Lower lobe of right lung (tissue), 2 donors: ENCODE data around the gene FAM107B. TPM values are rescaled to one million over a fixed set of nuclear protein-coding genes. Genes with fewer than 3 reads are reported as not detected.
"Not testable (repeated sequence)": the region's sequence is repeated elsewhere in the genome, so short reads cannot be mapped to it uniquely, and the experiment has no call there.

Experiments
- ATAC-seq, 2 donors: fragments of 200-7000 bp; cut with Tn5 transposase; one replicate each; pipeline ENCODE4 v1.9.1; 2020 to 2022; ENCODE audit warnings: mild to moderate bottlenecking in 2 of 2, moderate library complexity in 2 of 2
- DNase-seq: peaks from one replicate; pipeline ENCODE4 v3.0.0-alpha.2; 2020
- H3K27ac ChIP-seq: fragments of 200-600 bp; one replicate; pipeline ENCODE4 v1.8.0; 2022
- H3K27me3 ChIP-seq: fragments of 200-600 bp; one replicate; pipeline ENCODE4 v1.8.0; 2022; ENCODE audit warnings: low read depth
- H3K36me3 ChIP-seq: fragments of 200-600 bp; one replicate; pipeline ENCODE4 v1.8.0; 2022; ENCODE audit warnings: mild to moderate bottlenecking
- H3K4me1 ChIP-seq: fragments of 200-600 bp; one replicate; pipeline ENCODE4 v1.8.0; 2022
- H3K4me3 ChIP-seq: fragments of 200-600 bp; one replicate; pipeline ENCODE4 v1.8.0; 2022; ENCODE audit warnings: mild to moderate bottlenecking
- H3K9me3 ChIP-seq: fragments of 200-600 bp; one replicate; pipeline ENCODE4 v1.8.0; 2022
- CTCF ChIP-seq: fragments of 200-600 bp; IDR thresholded peaks from one replicate; pipeline ENCODE4 v1.8.0; 2022; ENCODE audit warnings: antibody characterized with exemption, mild to moderate bottlenecking
- intact Hi-C: fragments of 100-400 bp; cut with DNase I; formaldehyde crosslinking; loops from one replicate; pipeline ENCODE4 v1.11.0; 2022
- total RNA-seq: library from RNA; stranded (reverse); fragmentation: NEBNext Ultra II Directional; extraction: Animal tissue kit (Norgen Biotek cat#: 25700); gene quantifications from one replicate; pipeline ENCODE4 v1.2.1, GENCODE V29; 2021
- donor health status: DM: no; HTN: yes; CAD: no; lungs with severe emphysema.

Gene FAM107B
- total RNA-seq, 1 donor from 2014 or later, result 75.4 TPM

GRCh38 chr10:14723052-14723689 lies 51.5 kb downstream of the FAM107B start:
- Histone ChIP-seq H3K36me3 (no peaks in the 10 kb centered on the region), H3K4me1 (no peaks in the 10 kb centered on the region), H3K27me3 (no peaks in the 10 kb centered on the region), H3K9me3 (no peaks in the 10 kb centered on the region), H3K4me3 (no peak overlapping the region), H3K27ac (no peak overlapping the region)
- ATAC-seq, result no peak
- DNase-seq, result no peak
- no peak for TF ChIP-seq CTCF
- intact Hi-C loops, result no loop called here

- intact Hi-C loops, result no loop called here
- H3K27ac ChIP-seq, result no peak overlapping the region
- no peak for TF ChIP-seq CTCF
- ATAC-seq, result no peak
- H3K9me3 ChIP-seq, result no peaks in the 10 kb centered on the region
- H3K4me3 ChIP-seq, result no peak overlapping the region
- H3K27me3 ChIP-seq, result no peaks in the 10 kb centered on the region
- DNase-seq, result no peak
- H3K4me1 ChIP-seq, result no peaks in the 10 kb centered on the region
- no peaks in the 10 kb centered on the region for H3K36me3 ChIP-seq
These were observed 57.1 kb downstream of the FAM107B start for GRCh38 chr10:14717552-14717951.

DNA sequence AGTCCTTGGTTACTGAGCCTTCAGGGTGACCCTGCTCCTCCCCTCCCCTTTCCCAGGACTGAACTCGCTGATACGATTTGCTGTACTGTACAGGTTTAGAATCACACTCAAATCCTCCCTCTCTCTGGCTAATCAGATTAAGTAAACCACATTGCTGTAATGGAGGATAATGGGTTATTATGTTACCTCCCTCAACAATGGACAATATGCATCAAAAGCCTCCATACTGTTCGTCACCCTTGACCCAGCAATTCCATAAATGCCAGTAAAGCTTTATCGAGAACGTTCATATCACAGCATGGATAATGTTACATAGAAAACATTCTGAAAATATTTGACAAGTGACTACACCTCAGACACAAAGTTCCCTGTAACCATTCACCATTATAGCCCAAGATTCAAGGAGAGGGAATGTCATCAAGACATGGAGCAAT lies 61.7 kb downstream of the FAM107B start:
- Histone ChIP-seq H3K9me3 (no peaks in the 10 kb centered on the region), H3K27ac (no peak overlapping the region), H3K4me1 (no peaks in the 10 kb centered on the region), H3K4me3 (no peak overlapping the region), H3K27me3 (no peaks in the 10 kb centered on the region), H3K36me3 (no peaks in the 10 kb centered on the region)
- TF ChIP-seq CTCF, result no peak
- ATAC-seq (no peak), DNase-seq (no peak)
- intact Hi-C loops, result no loop called here

GRCh38 chr10:14709344-14709743 lies 65.4 kb downstream of the FAM107B start:
- H3K27me3 ChIP-seq, H3K4me1 ChIP-seq, H3K4me3 ChIP-seq, ATAC-seq, H3K27ac ChIP-seq, H3K9me3 ChIP-seq, H3K36me3 ChIP-seq, DNase-seq, intact Hi-C loops: not testable (repeated sequence)

DNA sequence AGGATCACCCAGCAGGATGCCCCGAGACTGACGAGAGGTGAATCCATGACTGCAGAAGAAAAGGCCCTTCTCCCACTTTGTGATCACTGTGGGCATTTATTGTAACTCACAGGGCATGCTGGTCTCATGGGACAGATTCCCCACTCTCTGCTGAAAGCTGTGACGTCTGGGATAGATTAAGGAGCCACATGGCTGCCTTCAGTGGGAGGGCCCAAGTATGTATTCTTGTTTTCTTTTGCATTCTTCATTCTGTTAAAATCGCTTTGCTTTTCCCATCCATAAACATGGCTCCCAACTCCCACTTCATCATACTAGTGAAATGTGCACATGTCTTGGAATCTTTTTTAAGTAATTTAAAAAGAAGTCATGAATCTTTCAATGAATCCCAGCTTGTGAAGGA lies 67.2 kb downstream of the FAM107B start:
- DNase-seq (no peak), ATAC-seq (no peak)
- intact Hi-C loops, result no loop called here
- Histone ChIP-seq H3K4me3 (no peak overlapping the region), H3K27me3 (no peaks in the 10 kb centered on the region), H3K27ac (no peak overlapping the region), H3K4me1 (no peaks in the 10 kb centered on the region), H3K36me3 (no peaks in the 10 kb centered on the region), H3K9me3 (no peaks in the 10 kb centered on the region)
- no peak for TF ChIP-seq CTCF

GRCh38 chr10:14705548-14706230 lies 69.0 kb downstream of the FAM107B start:
- TF ChIP-seq CTCF, result no peak
- H3K27me3 ChIP-seq, result no peaks in the 10 kb centered on the region
- H3K27ac ChIP-seq, result no peak overlapping the region
- ATAC-seq (no peak), DNase-seq (no peak)
- no peak overlapping the region for H3K4me3 ChIP-seq
- no peaks in the 10 kb centered on the region for H3K4me1 ChIP-seq
- H3K36me3 ChIP-seq, result no peaks in the 10 kb centered on the region
- intact Hi-C loops, result no loop called here
- no peaks in the 10 kb centered on the region for H3K9me3 ChIP-seq
